Measurements from ENCODE around the gene KIF5C. TPM values are rescaled to one million over a fixed set of nuclear protein-coding genes. Genes with fewer than 3 reads are reported as not detected.

KIF5C gene
- total and polyA plus RNA-seq, 2 donors (not counting 1 experiment from before 2014, with no cell fraction given): 1.9 to 6.1 TPM

DNA sequence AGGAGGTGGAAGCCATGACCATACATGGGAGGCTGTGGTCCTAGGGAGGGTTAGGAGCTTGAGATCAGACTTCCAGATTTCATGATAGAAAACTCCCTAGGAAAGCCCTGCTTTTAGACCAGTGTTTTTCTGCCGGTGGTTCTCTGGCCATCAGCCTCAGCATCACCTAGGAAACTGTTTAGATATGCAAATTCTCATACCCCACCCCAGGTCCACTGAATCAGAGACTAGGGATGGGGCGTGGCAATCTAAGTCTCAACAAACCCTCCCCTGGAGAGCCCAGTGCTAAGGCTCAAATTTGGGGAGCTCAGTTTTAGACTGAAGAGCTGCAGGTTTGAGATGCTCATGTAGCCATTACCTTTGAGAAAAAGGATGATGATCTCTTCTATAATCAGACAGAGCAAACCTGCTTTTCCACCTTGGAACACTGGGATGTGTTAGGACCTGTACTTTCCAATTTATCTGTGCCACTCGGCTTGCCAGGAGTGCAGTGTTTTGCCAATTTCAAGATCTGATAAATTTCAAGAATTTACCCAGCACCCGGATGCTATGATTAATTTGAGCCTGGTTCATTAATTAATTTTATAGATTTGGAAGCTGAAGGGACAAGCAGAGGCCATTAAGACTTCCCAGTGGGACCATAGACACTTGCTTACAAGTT, 132.0 kb downstream of the KIF5C start:
- no CpG with 5 or more reads among the region's 4 CpGs for WGBS (ENCODE audit: insufficient coverage)
- no peaks in the 10 kb centered on the region for H3K79me2 ChIP-seq (ENCODE audit: control insufficient read depth, insufficient read depth, low read length)
- no peak for DNase-seq
- no peaks in the 10 kb centered on the region for H3K36me3 ChIP-seq (replicated peaks in 1 of 2; ENCODE audit: control extremely low read depth in 1 of 2, control insufficient read depth in 1 of 2, extremely low read depth in 1 of 2, insufficient read depth in 2 of 2, low read length in 1 of 2)
- ATAC-seq (ENCODE audit: low read depth): no peak
- ChIA-PET CTCF (interaction anchor here (0.6 kb wide), 1 partner anchor 550 kb away, joined by 3 read pairs; no protein-coding TSS in a partner anchor), POLR2A (no interaction called here)
- H3K4me3 ChIP-seq (ENCODE audit: control extremely low read depth in 1 of 5, extremely low read depth in 1 of 5, insufficient read depth in 1 of 5, low read depth in 2 of 5, low read length in 4 of 5): no peak overlapping the region
- H3K9me3 ChIP-seq (ENCODE audit: control extremely low read depth in 1 of 3, control insufficient read depth in 2 of 3, insufficient read depth in 1 of 3, low read length in 2 of 3): no peaks in the 10 kb centered on the region
- H3K27ac ChIP-seq (ENCODE audit: low read length in 2 of 2): no peak overlapping the region
- Mint-ChIP-seq H3K4me3 (no peak overlapping the region), H3K27me3 (no peaks in the 10 kb centered on the region), H3K4me1 (no peaks in the 10 kb centered on the region), H3K27ac (no peak overlapping the region), H3K9me3 (ENCODE audit: insufficient read depth) (no peaks in the 10 kb centered on the region)
- no peak overlapping the region for H3K4me2 ChIP-seq (replicated peaks; ENCODE audit: low read depth, low read length, poor library complexity, severe bottlenecking)
- intact Hi-C loops (cut with micrococcal nuclease): no loop called here
- H3K4me1 ChIP-seq (ENCODE audit: control insufficient read depth in 2 of 2, insufficient read depth in 2 of 2, low read length in 2 of 2): no peaks in the 10 kb centered on the region
- no peak overlapping the region for H2AFZ ChIP-seq (ENCODE audit: insufficient read depth, low read depth, low read length, poor library complexity, severe bottlenecking)
- no peak for TF ChIP-seq EZH2 (IDR thresholded peaks at IDR 0.05; ENCODE audit: borderline replicate concordance, insufficient read depth, low read depth, low read length, poor library complexity, severe bottlenecking)
- TF ChIP-seq, protein P1, sequence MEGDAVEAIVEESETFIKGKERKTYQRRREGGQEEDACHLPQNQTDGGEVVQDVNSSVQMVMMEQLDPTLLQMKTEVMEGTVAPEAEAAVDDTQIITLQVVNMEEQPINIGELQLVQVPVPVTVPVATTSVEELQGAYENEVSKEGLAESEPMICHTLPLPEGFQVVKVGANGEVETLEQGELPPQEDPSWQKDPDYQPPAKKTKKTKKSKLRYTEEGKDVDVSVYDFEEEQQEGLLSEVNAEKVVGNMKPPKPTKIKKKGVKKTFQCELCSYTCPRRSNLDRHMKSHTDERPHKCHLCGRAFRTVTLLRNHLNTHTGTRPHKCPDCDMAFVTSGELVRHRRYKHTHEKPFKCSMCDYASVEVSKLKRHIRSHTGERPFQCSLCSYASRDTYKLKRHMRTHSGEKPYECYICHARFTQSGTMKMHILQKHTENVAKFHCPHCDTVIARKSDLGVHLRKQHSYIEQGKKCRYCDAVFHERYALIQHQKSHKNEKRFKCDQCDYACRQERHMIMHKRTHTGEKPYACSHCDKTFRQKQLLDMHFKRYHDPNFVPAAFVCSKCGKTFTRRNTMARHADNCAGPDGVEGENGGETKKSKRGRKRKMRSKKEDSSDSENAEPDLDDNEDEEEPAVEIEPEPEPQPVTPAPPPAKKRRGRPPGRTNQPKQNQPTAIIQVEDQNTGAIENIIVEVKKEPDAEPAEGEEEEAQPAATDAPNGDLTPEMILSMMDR (IDR thresholded peaks at IDR 0.05): no peak
- H3K27me3 ChIP-seq (replicated peaks in 1 of 4; ENCODE audit: control extremely low read depth in 1 of 4, control insufficient read depth in 3 of 4, insufficient read depth in 4 of 4, low read length in 3 of 4): no peaks in the 10 kb centered on the region
- H4K20me1 ChIP-seq (ENCODE audit: control insufficient read depth, insufficient read depth, low read length, poor library complexity, severe bottlenecking): no peaks in the 10 kb centered on the region
- no peak overlapping the region for H3K9ac ChIP-seq (ENCODE audit: low read length)

DNA sequence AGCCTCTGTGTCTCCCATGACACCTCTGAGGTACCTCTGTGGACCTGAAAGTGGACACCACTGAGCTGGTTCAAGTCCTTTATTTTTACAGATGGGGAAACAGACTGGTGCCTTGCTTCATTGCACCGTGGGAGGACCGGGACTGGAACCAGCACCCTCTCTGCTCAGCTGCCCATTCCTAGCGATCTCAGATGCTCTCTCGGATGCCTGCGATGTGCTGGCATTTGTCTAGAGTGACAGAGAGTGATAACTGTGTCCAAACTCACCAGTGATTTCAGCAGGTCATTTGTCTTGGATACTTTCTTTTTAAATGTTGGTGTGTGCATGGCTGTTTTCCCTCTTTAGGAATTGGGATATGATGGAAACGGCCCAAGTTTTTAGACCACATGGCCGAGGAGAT, 133.4 kb downstream of the KIF5C start:
- Mint-ChIP-seq H3K4me1 (no peaks in the 10 kb centered on the region), H3K27me3 (no peaks in the 10 kb centered on the region), H3K4me3 (no peak overlapping the region), H3K9me3 (ENCODE audit: insufficient read depth) (no peaks in the 10 kb centered on the region), H3K27ac (no peak overlapping the region)
- ATAC-seq (ENCODE audit: low read depth) (no peak), DNase-seq (no peak)
- no peaks in the 10 kb centered on the region for H4K20me1 ChIP-seq (ENCODE audit: control insufficient read depth, insufficient read depth, low read length, poor library complexity, severe bottlenecking)
- TF ChIP-seq, protein P1 (IDR thresholded peaks at IDR 0.05): no peak
- no peak for TF ChIP-seq EZH2 (IDR thresholded peaks at IDR 0.05; ENCODE audit: borderline replicate concordance, insufficient read depth, low read depth, low read length, poor library complexity, severe bottlenecking)
- H3K27ac ChIP-seq (ENCODE audit: low read length in 2 of 2): no peak overlapping the region
- ChIA-PET CTCF (interaction anchor here (1.2 kb wide), 3 partner anchors 9 to 553 kb away, joined by 3 to 6 read pairs (median 3); no protein-coding TSS in a partner anchor), POLR2A (no interaction called here)
- H3K27me3 ChIP-seq (replicated peaks in 1 of 4; ENCODE audit: control extremely low read depth in 1 of 4, control insufficient read depth in 3 of 4, insufficient read depth in 4 of 4, low read length in 3 of 4): no peaks in the 10 kb centered on the region
- no peaks in the 10 kb centered on the region for H3K4me1 ChIP-seq (ENCODE audit: control insufficient read depth in 2 of 2, insufficient read depth in 2 of 2, low read length in 2 of 2)
- H2AFZ ChIP-seq (ENCODE audit: insufficient read depth, low read depth, low read length, poor library complexity, severe bottlenecking): no peak overlapping the region
- H3K4me3 ChIP-seq (ENCODE audit: control extremely low read depth in 1 of 5, extremely low read depth in 1 of 5, insufficient read depth in 1 of 5, low read depth in 2 of 5, low read length in 4 of 5): no peak overlapping the region
- no peaks in the 10 kb centered on the region for H3K36me3 ChIP-seq (replicated peaks in 1 of 2; ENCODE audit: control extremely low read depth in 1 of 2, control insufficient read depth in 1 of 2, extremely low read depth in 1 of 2, insufficient read depth in 2 of 2, low read length in 1 of 2)
- WGBS (ENCODE audit: insufficient coverage): 100% methylated on average over 4 of the region's 7 CpGs
- H3K9me3 ChIP-seq (ENCODE audit: control extremely low read depth in 1 of 3, control insufficient read depth in 2 of 3, insufficient read depth in 1 of 3, low read length in 2 of 3): no peaks in the 10 kb centered on the region
- no peak overlapping the region for H3K4me2 ChIP-seq (replicated peaks; ENCODE audit: low read depth, low read length, poor library complexity, severe bottlenecking)
- no peak overlapping the region for H3K9ac ChIP-seq (ENCODE audit: low read length)
- no peaks in the 10 kb centered on the region for H3K79me2 ChIP-seq (ENCODE audit: control insufficient read depth, insufficient read depth, low read length)
- intact Hi-C loops (cut with micrococcal nuclease): no loop called here

Measured in B cell (primary cell).